ENCODE measurements around the gene SIK3. TPM values are rescaled to one million over a fixed set of nuclear protein-coding genes. Genes with fewer than 3 reads are reported as not detected.

SIK3 gene
- total and polyA plus RNA-seq, 12 donors = 9.9 to 47.3 (median 36.5) TPM

DNA sequence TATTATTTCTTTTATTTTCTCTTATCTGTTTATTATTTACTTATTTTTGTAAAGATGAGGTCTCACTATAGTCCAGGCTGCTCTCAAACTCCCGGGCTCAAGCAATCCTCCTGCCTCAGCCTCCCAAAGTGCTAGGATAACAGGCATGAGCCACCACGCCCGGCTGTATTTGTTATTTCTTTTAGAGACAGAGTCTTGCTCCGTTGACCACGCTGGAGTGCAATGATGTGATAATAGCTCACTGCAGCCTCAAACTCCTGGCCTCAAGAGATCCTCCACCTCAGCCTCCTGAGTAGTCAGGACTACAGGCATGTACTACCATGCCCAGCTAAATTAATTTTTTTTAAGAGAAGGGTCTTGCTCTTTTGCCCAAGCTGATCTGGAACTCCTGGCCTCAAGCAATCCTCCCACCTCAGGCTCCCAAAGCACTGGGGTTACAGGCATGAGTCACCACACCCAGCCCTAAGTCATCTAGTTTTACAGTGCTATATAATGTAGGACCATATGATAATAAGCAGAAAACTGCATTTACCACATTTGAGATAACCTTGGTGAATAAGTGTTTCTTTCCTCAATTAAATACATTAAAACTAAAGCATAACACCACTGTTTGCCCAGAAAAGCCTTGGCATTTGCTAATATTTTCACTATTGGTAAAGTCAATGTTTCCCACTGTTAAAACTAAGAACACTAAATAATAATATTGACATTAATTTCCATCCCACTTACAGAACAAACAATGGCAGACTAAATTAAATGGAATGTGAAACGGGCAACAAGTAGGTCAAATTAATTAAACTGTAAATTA is 127.5 kb downstream of the SIK3 start:
- Histone ChIP-seq H3K27ac (no peak overlapping the region), H3K27me3 (no peaks in the 10 kb centered on the region), H3K9me3 (no peaks in the 10 kb centered on the region), H3K36me3 (no peaks in the 10 kb centered on the region), H3K4me1 (peaks cover 0 to 12% (median 3%) of the 10 kb centered on the region in 9 donors), H3K4me3 (no peak overlapping the region)
- DNase-seq (no peak), ATAC-seq (no peak)
- TF ChIP-seq, protein P1, sequence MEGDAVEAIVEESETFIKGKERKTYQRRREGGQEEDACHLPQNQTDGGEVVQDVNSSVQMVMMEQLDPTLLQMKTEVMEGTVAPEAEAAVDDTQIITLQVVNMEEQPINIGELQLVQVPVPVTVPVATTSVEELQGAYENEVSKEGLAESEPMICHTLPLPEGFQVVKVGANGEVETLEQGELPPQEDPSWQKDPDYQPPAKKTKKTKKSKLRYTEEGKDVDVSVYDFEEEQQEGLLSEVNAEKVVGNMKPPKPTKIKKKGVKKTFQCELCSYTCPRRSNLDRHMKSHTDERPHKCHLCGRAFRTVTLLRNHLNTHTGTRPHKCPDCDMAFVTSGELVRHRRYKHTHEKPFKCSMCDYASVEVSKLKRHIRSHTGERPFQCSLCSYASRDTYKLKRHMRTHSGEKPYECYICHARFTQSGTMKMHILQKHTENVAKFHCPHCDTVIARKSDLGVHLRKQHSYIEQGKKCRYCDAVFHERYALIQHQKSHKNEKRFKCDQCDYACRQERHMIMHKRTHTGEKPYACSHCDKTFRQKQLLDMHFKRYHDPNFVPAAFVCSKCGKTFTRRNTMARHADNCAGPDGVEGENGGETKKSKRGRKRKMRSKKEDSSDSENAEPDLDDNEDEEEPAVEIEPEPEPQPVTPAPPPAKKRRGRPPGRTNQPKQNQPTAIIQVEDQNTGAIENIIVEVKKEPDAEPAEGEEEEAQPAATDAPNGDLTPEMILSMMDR (IDR thresholded peaks at IDR 0.05) = no peak
- intact Hi-C loops (cut with DNase I) = loop anchor here in 1 of 10 donors (5.0 kb wide), 1 partner anchor 127 kb away; the partner anchor contains the start of gene SIK3
- WGBS, 2 donors = 90% methylated on average over 6 of the region's 6 CpGs

DNA sequence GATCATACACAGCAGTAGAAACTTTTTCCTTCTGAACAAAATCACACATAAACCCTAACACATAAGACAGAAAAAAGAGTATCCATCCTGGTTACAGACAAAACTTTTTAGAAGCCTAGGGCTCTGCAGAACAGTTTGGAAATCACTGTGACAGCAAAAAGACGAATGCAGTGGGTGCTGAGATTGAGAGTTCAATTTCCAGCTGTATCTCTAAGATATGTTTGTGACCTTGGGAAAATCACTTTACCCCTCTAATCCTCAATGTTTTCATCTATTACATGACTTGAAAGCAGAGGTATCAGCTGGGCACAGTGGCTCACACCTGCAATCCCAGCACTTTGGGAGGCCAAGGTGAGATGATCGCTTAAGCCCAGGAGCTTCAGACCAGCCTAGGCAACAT is 128.5 kb downstream of the SIK3 start:
- Histone ChIP-seq H3K27ac (no peak overlapping the region), H3K27me3 (no peaks in the 10 kb centered on the region), H3K9me3 (no peaks in the 10 kb centered on the region), H3K36me3 (no peaks in the 10 kb centered on the region), H3K4me3 (no peak overlapping the region), H3K4me1 (peaks cover 0 to 14% (median 4%) of the 10 kb centered on the region in 9 donors)
- ATAC-seq (no peak), DNase-seq (no peak)
- intact Hi-C loops (cut with DNase I) = loop anchor here in 1 of 10 donors (5.0 kb wide), 1 partner anchor 128 kb away; the partner anchor contains the start of gene SIK3
- WGBS, 2 donors = 85 to 87% methylated on average over 2 of the region's 2 CpGs
- TF ChIP-seq, protein P1 (IDR thresholded peaks at IDR 0.05) = no peak

DNA sequence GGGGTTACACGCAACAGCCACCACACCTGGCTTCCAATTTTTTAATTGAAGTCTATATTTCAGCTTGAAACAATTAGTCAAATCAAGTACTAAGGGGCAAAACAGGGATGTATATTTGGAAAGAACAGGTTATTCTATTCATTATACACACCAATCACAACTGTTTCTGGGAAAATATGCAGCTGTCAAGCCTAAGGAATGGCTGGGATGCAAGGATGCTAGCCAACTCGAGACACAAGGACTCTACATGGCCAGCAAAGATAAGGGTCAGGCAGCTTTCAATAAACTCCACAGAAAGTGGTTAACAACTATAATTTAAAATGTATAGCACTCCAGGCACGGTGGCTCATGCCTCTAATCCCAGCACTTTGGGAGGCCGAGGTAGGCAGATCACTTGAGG is 134.0 kb downstream of the SIK3 start:
- Histone ChIP-seq H3K4me1 (peaks cover 0 to 51% (median 18%) of the 10 kb centered on the region in 9 donors), H3K9me3 (no peaks in the 10 kb centered on the region), H3K27ac (no peak overlapping the region), H3K27me3 (no peaks in the 10 kb centered on the region), H3K4me3 (no peak overlapping the region), H3K36me3 (no peaks in the 10 kb centered on the region)
- WGBS, 2 donors = 80 to 85% methylated on average over 4 of the region's 4 CpGs
- TF ChIP-seq, protein P1 (IDR thresholded peaks at IDR 0.05) = no peak
- ATAC-seq (no peak), DNase-seq (no peak)
- intact Hi-C loops (cut with DNase I) = no loop called here

DNA sequence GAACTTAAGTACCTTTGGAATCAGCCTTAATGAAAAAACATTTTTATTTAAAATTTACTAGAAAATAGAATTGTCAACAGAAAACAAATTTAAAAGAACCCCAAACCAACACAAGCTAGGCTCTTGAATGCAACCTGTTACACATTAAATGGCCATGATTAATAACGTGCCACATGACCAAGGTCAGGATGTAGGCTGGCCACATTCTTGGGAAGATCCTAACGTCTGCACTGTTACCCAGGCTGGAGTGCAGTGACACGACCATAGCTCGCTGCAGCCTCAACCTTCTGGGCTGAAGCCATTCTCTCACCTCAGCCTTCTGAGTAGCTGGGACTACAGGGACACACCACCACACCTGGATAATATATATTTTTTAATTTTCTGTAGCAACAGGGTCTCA is 134.4 kb downstream of the SIK3 start:
- Histone ChIP-seq H3K9me3 (no peaks in the 10 kb centered on the region), H3K4me1 (peaks cover 0 to 55% (median 18%) of the 10 kb centered on the region in 9 donors), H3K27me3 (no peaks in the 10 kb centered on the region), H3K4me3 (no peak overlapping the region), H3K36me3 (no peaks in the 10 kb centered on the region), H3K27ac (no peak overlapping the region)
- 62% methylated on average over 4 of the region's 4 CpGs for WGBS, 2 donors
- ATAC-seq = no peak
- no peak for DNase-seq
- TF ChIP-seq, protein P1 (IDR thresholded peaks at IDR 0.05) = no peak
- intact Hi-C loops (cut with DNase I) = no loop called here
